ENCODE results near the gene PRUNE2.
"Not testable (repeated sequence)": the region's sequence is repeated elsewhere in the genome, so short reads cannot be mapped to it uniquely, and the experiment has no call there.

PRUNE2 gene

DNA sequence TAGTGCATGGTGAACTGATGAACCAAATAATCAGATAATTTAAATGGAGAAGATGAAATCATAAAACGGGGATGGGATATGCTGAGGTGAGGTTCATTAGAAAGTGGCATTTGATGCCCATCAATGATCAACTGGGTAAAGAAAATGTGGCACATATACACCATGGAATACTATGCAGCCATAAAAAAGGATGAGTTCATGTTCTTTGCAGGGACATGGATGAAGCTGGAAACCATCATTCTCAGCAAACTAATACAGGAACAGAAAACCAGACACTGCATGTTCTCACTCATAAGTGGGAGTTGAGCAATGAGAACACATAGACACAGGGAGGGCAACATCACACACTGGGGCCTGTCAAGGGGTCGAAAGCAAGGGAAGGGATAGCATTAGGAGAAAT lies 47.7 kb downstream of the PRUNE2 start:
- DNase-seq, result not testable (repeated sequence)

- DNase-seq, result no peak
These were observed 49.9 kb downstream of the PRUNE2 start for GRCh38 chr9:76856016-76856415.

GRCh38 chr9:76855015-76855414 lies 50.9 kb downstream of the PRUNE2 start:
- no peak for DNase-seq

GRCh38 chr9:76852026-76852425 lies 53.9 kb downstream of the PRUNE2 start:
- no peak for DNase-seq

GRCh38 chr9:76846297-76846696 lies 59.6 kb downstream of the PRUNE2 start:
- no peak for DNase-seq

GRCh38 chr9:76845254-76845653 lies 60.7 kb downstream of the PRUNE2 start:
- no peak for DNase-seq

DNA sequence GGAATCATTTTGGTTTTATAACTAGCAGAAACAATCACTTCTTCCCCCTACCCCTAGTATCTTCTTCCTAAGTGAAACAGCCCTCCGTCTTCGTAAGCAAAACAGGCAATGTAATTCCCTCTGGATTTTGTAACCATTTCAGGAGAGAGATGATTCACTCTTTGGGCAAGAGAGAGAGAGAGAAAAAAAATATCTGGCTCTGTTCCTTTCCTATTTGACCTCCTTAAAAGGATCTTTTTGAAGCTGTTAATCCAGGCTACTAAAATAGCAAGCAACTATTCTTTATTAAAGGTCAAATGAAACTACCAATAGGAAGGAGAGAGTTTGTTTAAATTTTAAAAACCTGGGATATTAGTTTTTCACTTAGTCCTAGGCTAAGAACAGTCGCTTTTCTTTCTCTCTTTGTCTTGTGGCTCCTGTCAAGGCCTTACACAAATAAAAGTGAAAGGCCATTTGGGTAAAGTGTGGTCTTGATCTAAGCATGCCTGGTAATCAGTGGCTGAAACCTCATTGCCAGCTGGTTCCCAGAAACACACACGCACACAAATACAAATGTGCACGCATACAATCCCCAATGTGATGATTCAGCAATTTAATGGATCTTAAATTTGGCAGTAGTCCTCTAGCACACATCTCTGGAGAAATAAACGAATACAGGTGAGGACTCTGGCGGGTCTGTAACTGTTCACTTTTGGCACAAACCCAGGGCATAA lies 70.2 kb downstream of the PRUNE2 start:
- no peak for DNase-seq

GRCh38 chr9:76828447-76828846 lies 77.5 kb downstream of the PRUNE2 start:
- DNase-seq, result no peak

DNA sequence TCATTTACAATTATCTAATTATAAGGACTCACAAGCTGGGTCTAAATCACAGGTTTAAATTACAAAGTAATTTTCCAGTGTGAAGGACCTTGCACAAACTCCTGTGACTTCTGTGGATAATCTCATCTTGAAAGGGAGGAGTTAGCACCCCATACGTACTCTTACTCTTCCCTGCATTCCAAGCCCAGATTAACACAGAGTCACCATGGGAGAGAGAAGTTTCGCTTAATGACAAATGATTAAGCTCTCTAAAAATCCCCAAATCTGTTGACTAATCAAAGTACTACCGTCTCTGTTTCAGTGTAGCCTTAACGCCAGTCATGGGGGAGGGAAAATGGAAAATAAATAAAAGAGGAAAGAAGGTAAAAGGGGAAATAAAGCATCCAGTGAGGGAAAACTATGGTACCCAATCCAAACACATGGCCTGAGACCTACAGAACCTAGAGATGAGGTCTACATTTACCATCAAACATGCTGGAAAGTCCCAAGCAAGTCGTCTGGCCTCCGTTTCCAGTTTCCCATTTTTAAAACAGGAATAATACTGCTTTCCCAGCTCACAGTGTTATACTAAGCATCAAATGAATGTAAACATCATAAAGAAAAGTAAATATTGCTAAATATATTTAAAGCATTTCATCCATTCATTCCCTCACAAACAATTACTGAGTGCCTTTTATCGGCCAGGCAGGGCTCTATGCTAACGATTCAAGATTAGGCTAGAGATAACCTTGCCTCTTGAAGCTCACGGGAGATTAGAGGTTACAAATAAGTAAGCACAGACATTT lies 78.4 kb downstream of the PRUNE2 start:
- DNase-seq, result no peak

GRCh38 chr9:76820431-76820830 lies 85.5 kb downstream of the PRUNE2 start:
- no peak for DNase-seq

GRCh38 chr9:76818271-76818670 lies 87.6 kb downstream of the PRUNE2 start:
- no peak for DNase-seq

GRCh38 chr9:76817489-76817888 lies 88.4 kb downstream of the PRUNE2 start:
- no peak for DNase-seq

GRCh38 chr9:76812591-76812990 lies 93.3 kb downstream of the PRUNE2 start:
- DNase-seq, result peak; percentile 78

GRCh38 chr9:76810377-76810957 lies 95.4 kb downstream of the PRUNE2 start:
- DNase-seq, result peak; percentile 64

DNA sequence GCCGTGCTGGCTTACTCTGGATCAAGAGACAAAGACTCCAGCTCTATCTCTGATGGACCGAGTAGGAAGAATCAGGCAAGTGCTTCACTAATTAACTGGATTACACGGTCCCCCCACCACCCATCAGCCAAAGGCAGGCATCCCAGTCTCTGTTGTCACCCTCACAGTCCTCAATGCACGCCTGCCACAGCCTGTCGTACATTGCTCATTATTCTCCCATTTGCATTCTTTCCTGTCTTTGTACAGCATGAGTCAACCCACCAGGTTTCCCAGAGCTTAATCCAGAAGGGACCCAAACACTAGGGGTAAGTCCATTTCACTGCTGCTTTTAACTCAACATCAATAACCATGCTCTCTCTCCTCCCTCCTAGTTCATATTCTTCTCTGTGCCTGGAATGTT lies 97.3 kb downstream of the PRUNE2 start:
- DNase-seq, result no peak

DNA sequence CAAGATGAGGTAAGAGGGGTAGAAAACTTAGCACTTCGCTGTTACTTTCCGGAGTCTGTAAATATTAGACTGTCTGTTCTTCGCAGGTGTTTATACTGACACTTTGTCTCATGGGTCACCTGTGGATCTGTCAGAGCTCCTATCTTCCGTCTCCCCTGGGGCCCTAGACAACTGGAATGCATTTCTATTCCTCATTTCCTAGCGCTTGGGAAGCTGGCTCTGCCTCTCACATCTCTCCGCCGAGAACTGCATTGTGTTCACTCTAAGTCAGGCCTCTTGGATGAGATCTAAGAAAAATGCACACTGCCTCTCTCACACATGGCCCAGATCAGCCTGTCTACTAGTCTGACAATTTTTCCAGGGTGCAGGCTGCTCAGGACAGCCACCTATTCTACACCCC lies 102.2 kb downstream of the PRUNE2 start:
- DNase-seq, result no peak

DNA sequence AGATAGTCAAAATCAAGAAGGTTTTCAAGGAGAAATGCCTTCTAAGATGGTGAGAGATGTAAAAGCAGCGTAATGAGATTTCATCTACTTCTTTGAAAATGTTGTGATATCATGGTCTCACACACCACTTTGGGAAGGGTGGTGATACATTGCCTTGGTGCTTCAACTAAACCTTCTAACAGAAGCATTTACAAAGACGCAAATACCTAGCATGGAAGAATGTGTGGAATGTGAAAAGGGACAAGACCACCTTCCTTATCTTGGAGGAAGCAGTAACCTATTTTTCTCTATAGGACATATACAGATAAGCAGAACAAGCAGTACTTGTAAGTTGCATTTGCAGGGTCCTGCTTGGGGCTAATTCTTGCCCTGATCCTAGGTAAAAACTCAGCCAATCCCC lies 102.8 kb downstream of the PRUNE2 start:
- no peak for DNase-seq

DNA sequence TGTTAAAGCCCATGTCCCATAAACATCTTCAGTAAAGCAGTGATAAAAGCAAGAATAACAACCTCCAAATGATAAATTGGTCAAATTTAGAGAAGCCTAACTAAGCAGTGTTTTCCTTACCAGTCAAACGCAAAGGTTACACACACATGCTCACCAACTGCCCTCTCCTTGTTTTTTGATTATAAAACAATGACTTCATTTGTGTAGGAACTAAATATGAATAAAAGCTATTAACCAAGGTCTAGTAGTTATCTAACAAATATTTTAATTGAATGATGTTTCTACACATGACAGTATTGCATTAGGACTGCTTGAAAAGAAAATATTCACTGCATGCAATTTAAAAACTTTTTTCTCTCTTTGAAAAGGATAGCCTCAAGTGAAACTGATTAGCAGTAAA lies 105.0 kb downstream of the PRUNE2 start:
- no peak for DNase-seq

DNA sequence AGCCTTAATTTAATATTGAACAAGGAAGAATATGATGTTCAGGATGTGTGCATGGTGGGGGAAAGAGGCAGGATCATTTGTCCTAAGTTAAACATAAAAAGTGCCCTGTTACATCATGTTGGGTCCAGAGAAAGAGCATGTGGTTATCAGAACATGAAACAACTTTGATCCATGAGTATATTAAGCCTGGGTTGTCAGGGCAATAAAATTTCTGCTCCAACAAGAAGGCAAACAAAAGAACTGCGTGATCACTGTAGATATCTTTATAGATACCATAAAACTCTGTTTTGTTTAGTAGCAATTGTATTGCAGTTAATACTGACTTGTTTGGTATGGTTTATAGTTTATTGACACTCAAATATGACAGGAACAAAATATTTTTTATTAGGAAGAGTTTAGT lies 106.4 kb downstream of the PRUNE2 start:
- no peak for DNase-seq

DNA sequence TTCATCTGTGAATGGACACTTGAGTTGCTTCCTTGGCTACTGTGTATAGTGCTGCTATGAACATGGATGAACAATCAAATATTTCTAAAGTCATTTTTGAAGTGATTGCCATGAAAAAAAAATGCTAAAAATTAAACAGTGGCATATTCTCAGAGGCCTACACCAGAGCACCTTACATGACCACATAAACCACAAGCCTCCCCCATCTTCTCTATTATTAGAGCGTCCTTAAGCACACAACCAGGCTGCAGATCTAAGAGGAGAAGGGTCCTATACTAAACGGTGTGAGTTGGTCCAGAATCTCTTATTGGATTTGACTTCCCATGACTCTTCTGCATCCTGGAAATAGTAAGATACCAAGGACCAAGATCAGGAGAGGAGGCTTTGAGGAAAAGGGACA lies 107.4 kb downstream of the PRUNE2 start:
- no peak for DNase-seq

DNA sequence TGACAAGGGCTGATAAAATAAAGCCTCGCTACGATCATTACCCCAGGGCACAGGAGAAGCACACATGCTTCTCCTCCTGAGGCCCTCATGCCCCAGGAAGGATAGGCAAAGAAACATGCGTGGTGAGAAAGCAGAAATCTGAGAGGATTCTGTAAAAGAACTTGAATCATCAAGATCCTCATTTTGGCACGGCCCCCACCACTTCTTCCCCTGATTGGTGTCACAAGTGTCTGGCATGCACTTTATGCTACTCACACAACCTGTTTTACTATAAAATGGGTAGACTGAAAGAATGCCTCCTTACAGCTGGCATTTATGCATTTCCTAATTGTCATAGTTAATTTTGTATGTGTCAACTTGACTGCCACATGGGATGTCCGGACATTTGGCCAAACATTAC lies 109.6 kb downstream of the PRUNE2 start:
- no peak for DNase-seq

GRCh38 chr9:76793784-76794431 lies 112.0 kb downstream of the PRUNE2 start:
- no peak for DNase-seq

DNA sequence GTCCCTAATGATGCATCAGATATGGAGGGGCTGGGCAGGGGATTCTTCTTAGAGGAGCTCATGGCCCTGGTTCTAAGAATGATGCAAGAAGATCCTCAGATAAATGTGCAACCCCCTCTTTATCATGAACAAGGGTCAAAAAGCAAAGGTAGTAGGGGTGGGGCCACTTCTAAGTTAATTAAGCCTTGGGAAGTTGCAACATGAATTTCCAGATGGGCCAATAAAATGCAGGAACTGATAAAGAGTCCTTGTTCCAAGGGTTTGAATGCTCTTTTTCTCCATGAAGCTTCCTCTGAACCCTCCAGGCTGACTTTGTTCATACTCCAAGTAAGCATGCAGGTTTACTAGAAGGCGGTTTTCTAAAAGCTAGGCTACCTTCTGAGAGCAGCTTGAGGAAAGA lies 116.1 kb downstream of the PRUNE2 start:
- no peak for DNase-seq

GRCh38 chr9:76787677-76788076 lies 118.2 kb downstream of the PRUNE2 start:
- DNase-seq, result no peak
